CD14-positive monocyte (primary cell): ENCODE results near the gene FAM47E. TPM values are rescaled to one million over a fixed set of nuclear protein-coding genes. Genes with fewer than 3 reads are reported as not detected.

Source experiments
- DNase-seq, 3 donors: peaks; one replicate each; pipeline ENCODE4 v3.0.0-alpha.2; 2011 to 2022
- H2AFZ ChIP-seq: 2 replicates; pipeline ENCODE4 v1.6.0; 2012; ENCODE audit warnings: mild to moderate bottlenecking, low read depth, low read length, inconsistent platforms; ENCODE audit not compliant: insufficient read depth, poor library complexity, severe bottlenecking
- H3K27ac ChIP-seq, 2 donors: 1 replicate in 1 of 2; 2 replicates in 1 of 2; pipeline ENCODE4 v1.5.1; 2012 to 2013; ENCODE audit warnings: low read length in 2 of 2, control low read depth in 1 of 2, inconsistent platforms in 1 of 2, low read depth in 1 of 2, mild to moderate bottlenecking in 1 of 2
- H3K27me3 ChIP-seq, 2 donors: one replicate each; pipeline versions ENCODE4 v1.6.0 to v1.6.1; 2011 to 2013; ENCODE audit warnings: low read length in 2 of 2; ENCODE audit not compliant: control insufficient read depth in 2 of 2, insufficient read depth in 2 of 2
- H3K36me3 ChIP-seq, 2 donors: replicated peaks in 1 of 2; 1 replicate in 1 of 2; 2 replicates in 1 of 2; pipeline versions ENCODE4 v1.5.1 to v1.6.1; 2012 to 2013; ENCODE audit warnings: low read length in 2 of 2, control low read depth in 1 of 2, inconsistent platforms in 1 of 2, mild to moderate bottlenecking in 1 of 2; ENCODE audit not compliant: insufficient read depth in 2 of 2, control insufficient read depth in 1 of 2
- H3K4me1 ChIP-seq, 2 donors: 1 replicate in 1 of 2; 2 replicates in 1 of 2; pipeline versions ENCODE4 v1.5.1 to v1.6.1; 2012 to 2013; ENCODE audit warnings: low read length in 2 of 2, control low read depth in 1 of 2, inconsistent platforms in 1 of 2, mild to moderate bottlenecking in 1 of 2, moderate library complexity in 1 of 2; ENCODE audit not compliant: insufficient read depth in 2 of 2, control insufficient read depth in 1 of 2
- H3K4me2 ChIP-seq: replicated peaks from 2 replicates; pipeline ENCODE3; 2012; ENCODE audit warnings: low read length, moderate library complexity, mild to moderate bottlenecking; ENCODE audit not compliant: poor library complexity, severe bottlenecking; ENCODE audit errors: extremely low read depth
- H3K4me3 ChIP-seq, 3 experiments: fragments of 200-600 bp in 1 of 3; sonication (generic) in 1 of 3; replicated peaks in 1 of 3; 1 replicate in 2 of 3; 2 replicates in 1 of 3; pipeline ENCODE4 v1.5.1; 2011 to 2013; ENCODE audit warnings: low read length in 3 of 3, mild to moderate bottlenecking in 3 of 3, control low read depth in 2 of 3, low read depth in 2 of 3, inconsistent platforms in 1 of 3, moderate library complexity in 1 of 3
- H3K79me2 ChIP-seq: 2 replicates; pipeline ENCODE4 v1.6.0; 2012; ENCODE audit warnings: mild to moderate bottlenecking, control low read depth, inconsistent platforms, low read length, moderate library complexity; ENCODE audit not compliant: insufficient read depth
- H3K9ac ChIP-seq: 2 replicates; pipeline ENCODE4 v1.6.0; 2017; ENCODE audit warnings: low read length, mild to moderate bottlenecking; ENCODE audit not compliant: insufficient read depth, poor library complexity, severe bottlenecking
- H3K9me3 ChIP-seq, 2 donors: replicated peaks in 1 of 2; 1 replicate in 1 of 2; 2 replicates in 1 of 2; pipeline versions ENCODE4 v1.5.1 to v1.6.1; 2012 to 2013; ENCODE audit warnings: low read length in 2 of 2, control low read depth in 1 of 2; ENCODE audit not compliant: control insufficient read depth in 1 of 2, insufficient read depth in 1 of 2
- H4K20me1 ChIP-seq: 2 replicates; pipeline ENCODE4 v1.6.0; 2012; ENCODE audit warnings: mild to moderate bottlenecking, low read length, control low read depth, moderate library complexity; ENCODE audit not compliant: insufficient read depth
- H3K27ac Mint-ChIP-seq, 7 donors: one replicate each; pipeline ENCODE4 v1.8.0; 2020; ENCODE audit warnings: mild to moderate bottlenecking in 7 of 7, mixed read lengths in 7 of 7, moderate library complexity in 6 of 7, inconsistent platforms in 2 of 7
- H3K27me3 Mint-ChIP-seq, 3 donors: one replicate each; pipeline ENCODE4 v1.8.0; 2021 to 2022; ENCODE audit warnings: low read depth in 3 of 3, mild to moderate bottlenecking in 3 of 3, mixed read lengths in 3 of 3, moderate library complexity in 3 of 3, inconsistent platforms in 1 of 3
- H3K36me3 Mint-ChIP-seq, 2 donors: one replicate each; pipeline ENCODE4 v1.8.0; 2020; ENCODE audit warnings: mixed read lengths in 2 of 2, inconsistent platforms in 1 of 2, mild to moderate bottlenecking in 1 of 2
- H3K4me1 Mint-ChIP-seq: one replicate; pipeline ENCODE4 v1.8.0; 2020; ENCODE audit warnings: mild to moderate bottlenecking, mixed read lengths
- H3K4me3 Mint-ChIP-seq, 2 donors: one replicate each; pipeline ENCODE4 v1.8.0; 2020; ENCODE audit warnings: mild to moderate bottlenecking in 2 of 2, mixed read lengths in 2 of 2, moderate library complexity in 1 of 2
- H3K9me3 Mint-ChIP-seq, 7 donors: one replicate each; pipeline ENCODE4 v1.8.0; 2020 to 2022; ENCODE audit warnings: mixed read lengths in 7 of 7, mild to moderate bottlenecking in 6 of 7, moderate library complexity in 6 of 7, inconsistent platforms in 2 of 7
- CTCF ChIP-seq: fragments of 200-600 bp; IDR thresholded peaks from one replicate; pipeline ENCODE4 v1.8.0; 2022; ENCODE audit warnings: antibody characterized with exemption, mild to moderate bottlenecking
- WGBS: methylation state at CpG from one replicate; pipeline ENCODE4 v1.1.5; 2013; ENCODE audit warnings: missing lambda C conversion rate; ENCODE audit not compliant: insufficient coverage; 5-methylcytosine and 5-hydroxymethylcytosine counted together
- intact Hi-C, 2 donors: fragments of 100-400 bp; cut with micrococcal nuclease; formaldehyde crosslinking; loops; one replicate each; pipeline versions ENCODE4 v1.15.0 to v1.15.1; 2023
- polyA plus RNA-seq, 3 donors: library from polyadenylated mRNA; depleted of rRNA in 1 of 3; unstranded in 2 of 3; stranded (reverse) in 1 of 3; fragments of 300-500 nt in 2 of 3; fragments of >200 nt in 1 of 3; fragmentation: Illumina TruSeq in 2 of 3; gene quantifications; 1 replicate in 2 of 3; 2 replicates in 1 of 3; pipeline ENCODE4 v1.2.3, GENCODE V29; 2012 to 2021

FAM47E gene
- polyA plus RNA-seq, 3 donors = 0.31 TPM; not detected in 2

GRCh38 chr4:76204936-76205335 is 46.6 kb upstream of the FAM47E start:
- Mint-ChIP-seq H3K4me3 (no peak overlapping the region), H3K27ac (no peak overlapping the region), H3K4me1 (peaks cover 57% of the 10 kb centered on the region), H3K27me3 (peaks cover 0 to 3% (median 0%) of the 10 kb centered on the region in 3 donors), H3K36me3 (peaks cover 2 to 6% of the 10 kb centered on the region in 2 donors), H3K9me3 (no peaks in the 10 kb centered on the region)
- no peak overlapping the region for H3K9ac ChIP-seq
- H3K27ac ChIP-seq = no peak overlapping the region
- no CpG with 5 or more reads among the region's 1 CpG for WGBS
- no peak overlapping the region for H3K4me3 ChIP-seq
- H4K20me1 ChIP-seq = peaks cover 95% of the 10 kb centered on the region
- peaks cover 91% of the 10 kb centered on the region for H3K79me2 ChIP-seq
- DNase-seq = no peak
- peaks cover 0 to 8% of the 10 kb centered on the region in 2 donors for H3K36me3 ChIP-seq
- H3K9me3 ChIP-seq = no peaks in the 10 kb centered on the region
- no peak overlapping the region for H3K4me2 ChIP-seq
- intact Hi-C loops = no loop called here
- H2AFZ ChIP-seq = no peak overlapping the region
- no peaks in the 10 kb centered on the region for H3K27me3 ChIP-seq
- TF ChIP-seq CTCF = no peak
- peaks cover 33 to 38% of the 10 kb centered on the region in 2 donors for H3K4me1 ChIP-seq

- Histone ChIP-seq H3K36me3 (peaks cover 0 to 8% of the 10 kb centered on the region in 2 donors), H3K27me3 (no peaks in the 10 kb centered on the region), H3K27ac (no peak overlapping the region), H4K20me1 (peaks cover 95% of the 10 kb centered on the region), H3K4me2 (no peak overlapping the region), H3K9ac (no peak overlapping the region), H2AFZ (no peak overlapping the region), H3K4me1 (peaks cover 33 to 38% of the 10 kb centered on the region in 2 donors), H3K4me3 (no peak overlapping the region), H3K79me2 (peaks cover 91% of the 10 kb centered on the region), H3K9me3 (no peaks in the 10 kb centered on the region)
- peaks cover 57% of the 10 kb centered on the region for H3K4me1 Mint-ChIP-seq
- H3K27me3 Mint-ChIP-seq = peaks cover 0 to 3% (median 0%) of the 10 kb centered on the region in 3 donors
- no peaks in the 10 kb centered on the region for H3K9me3 Mint-ChIP-seq
- no peak for TF ChIP-seq CTCF
- intact Hi-C loops = no loop called here
- no peak overlapping the region for H3K4me3 Mint-ChIP-seq
- DNase-seq = no peak
- H3K36me3 Mint-ChIP-seq = peaks cover 2 to 6% of the 10 kb centered on the region in 2 donors
- H3K27ac Mint-ChIP-seq = no peak overlapping the region
Measured at GRCh38 chr4:76205476-76205875, 46.0 kb upstream of the FAM47E start.
